ENCODE measurements around the gene TNKS1BP1. TPM values are rescaled to one million over a fixed set of nuclear protein-coding genes. Genes with fewer than 3 reads are reported as not detected.

Gene TNKS1BP1
- total RNA-seq, 1 donor from 2014 or later, result 160 TPM

GRCh38 chr11:57325735-57326048 lies 940 bp upstream of the TNKS1BP1 start:
- no peak for ATAC-seq

DNA sequence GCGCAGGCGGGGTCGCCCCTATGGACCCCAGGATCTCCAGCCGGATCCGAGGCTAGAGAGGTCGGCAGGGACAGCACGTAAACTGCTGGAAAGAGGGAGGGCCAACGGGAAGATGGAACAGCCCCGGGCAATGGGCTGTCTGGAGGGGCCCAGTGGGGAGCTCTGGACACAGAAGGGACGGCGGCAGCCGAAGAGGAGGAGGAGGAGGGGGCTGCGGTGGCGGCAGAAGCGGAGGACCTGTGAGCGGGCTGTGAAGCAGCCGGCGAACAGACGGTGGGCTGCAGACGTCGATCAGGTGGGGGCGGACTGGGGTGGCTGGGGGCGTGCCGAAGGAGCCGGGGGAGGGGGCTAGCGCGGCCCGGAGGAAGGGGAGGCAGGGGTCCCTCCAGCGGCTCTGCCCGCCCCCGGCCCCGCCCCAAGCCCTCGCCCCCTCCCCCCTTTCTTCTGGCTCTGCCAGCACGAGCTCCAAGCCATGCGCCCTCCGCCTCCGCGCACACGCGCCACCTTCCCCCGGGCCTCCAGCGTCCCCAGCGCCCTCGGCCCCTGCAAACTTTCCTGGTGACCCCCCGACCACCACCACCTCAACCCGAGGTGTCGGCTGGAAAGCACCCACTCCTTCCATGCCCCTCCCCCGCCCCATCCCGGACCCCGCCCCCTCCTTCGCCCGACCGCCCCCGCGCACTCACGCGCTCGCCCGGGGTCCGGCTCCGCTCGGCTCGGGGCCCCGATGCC lies 432 bp downstream of the TNKS1BP1 start:
- no peak for ATAC-seq

DNA sequence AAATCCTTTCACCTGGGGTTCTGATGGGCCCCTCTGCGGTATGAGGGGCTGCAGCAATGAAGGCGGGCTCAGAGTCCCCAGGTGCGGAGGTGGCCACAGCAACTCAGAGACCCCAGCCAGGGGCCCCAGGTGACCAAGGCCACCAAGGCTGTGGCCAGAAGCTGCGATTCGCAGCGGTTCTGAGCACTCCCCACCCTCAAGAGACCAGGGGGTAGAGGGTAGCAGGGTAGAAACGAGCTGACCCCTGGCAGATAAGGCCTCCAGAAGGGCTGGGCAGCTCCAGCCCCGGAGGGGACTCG lies 948 bp downstream of the TNKS1BP1 start:
- no peak for ATAC-seq

DNA sequence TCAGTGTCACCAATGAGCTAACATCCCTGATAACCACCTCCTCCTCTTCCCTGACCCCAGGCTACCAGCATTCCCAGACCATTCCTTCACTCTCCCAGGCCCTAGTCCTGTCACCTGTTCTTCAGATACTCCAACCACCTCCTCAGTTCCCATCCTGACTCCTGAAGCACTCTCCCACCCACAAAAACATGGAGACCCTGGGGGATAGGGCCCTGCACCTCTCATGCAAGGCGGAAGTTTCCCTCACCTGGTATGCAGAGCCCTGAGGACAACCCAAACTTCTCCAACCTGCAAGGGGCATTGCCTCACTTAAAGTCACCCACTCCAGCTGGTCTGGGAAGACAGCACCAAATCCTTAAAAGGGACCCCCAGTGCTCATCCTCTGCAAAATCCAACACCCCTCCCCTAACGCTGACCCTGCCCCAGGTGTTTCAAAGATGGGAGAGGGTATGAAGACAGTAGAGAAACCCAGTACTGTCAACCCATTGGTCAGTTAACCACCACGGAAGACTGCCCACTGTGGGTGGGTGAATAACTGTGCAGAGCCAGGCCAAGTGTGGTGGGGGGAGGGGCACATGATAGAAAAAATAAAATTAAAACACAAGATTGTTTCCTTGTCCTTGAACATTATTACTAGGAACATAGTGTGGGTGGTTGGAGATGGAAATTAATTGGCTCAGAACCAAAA lies 1.4 kb downstream of the TNKS1BP1 start:
- ATAC-seq, result no peak

DNA sequence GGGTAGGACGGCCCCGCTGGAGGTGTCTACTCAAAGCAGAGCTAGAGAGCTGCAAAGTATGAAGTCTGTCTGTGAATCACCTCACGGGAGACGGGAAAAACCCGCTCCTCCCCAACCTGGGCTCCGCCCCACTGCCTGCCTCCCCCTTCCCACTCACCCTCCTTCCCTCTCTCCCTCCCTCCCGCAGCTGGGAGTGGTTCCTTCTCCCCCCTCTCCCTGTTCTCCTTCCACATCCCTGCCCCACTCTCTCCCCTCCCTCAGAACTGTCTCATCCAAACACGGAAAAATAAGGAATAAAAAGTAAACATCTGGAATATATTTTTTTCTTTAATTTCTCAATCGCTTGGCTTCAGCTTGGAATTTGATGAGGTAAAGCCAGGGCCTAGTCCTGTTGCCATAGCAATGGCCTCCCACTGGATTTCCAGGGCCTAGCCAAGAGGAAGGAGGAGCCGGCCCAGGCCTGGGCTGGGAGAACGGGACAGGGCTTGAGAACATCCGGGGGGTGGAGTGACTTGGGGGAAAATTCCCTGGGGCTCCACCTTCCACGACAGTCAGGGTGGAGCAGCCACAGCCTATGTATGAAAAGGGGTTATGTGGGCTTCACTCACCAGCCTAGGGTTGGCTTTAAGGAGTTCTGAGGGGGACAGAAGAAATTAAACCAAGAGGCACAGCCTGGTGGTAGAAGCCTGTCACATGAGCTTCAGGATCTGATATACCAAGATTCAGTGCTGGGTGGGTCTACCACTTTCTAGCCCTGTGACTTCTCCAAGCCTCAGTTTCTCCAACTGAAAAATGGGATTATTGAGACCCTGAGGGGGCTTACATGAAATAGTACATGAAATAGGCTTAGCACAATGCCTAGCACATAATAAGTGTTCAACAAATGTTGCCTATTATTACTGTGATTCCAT lies 2.2 kb downstream of the TNKS1BP1 start:
- ATAC-seq, result peak; percentile 66

DNA sequence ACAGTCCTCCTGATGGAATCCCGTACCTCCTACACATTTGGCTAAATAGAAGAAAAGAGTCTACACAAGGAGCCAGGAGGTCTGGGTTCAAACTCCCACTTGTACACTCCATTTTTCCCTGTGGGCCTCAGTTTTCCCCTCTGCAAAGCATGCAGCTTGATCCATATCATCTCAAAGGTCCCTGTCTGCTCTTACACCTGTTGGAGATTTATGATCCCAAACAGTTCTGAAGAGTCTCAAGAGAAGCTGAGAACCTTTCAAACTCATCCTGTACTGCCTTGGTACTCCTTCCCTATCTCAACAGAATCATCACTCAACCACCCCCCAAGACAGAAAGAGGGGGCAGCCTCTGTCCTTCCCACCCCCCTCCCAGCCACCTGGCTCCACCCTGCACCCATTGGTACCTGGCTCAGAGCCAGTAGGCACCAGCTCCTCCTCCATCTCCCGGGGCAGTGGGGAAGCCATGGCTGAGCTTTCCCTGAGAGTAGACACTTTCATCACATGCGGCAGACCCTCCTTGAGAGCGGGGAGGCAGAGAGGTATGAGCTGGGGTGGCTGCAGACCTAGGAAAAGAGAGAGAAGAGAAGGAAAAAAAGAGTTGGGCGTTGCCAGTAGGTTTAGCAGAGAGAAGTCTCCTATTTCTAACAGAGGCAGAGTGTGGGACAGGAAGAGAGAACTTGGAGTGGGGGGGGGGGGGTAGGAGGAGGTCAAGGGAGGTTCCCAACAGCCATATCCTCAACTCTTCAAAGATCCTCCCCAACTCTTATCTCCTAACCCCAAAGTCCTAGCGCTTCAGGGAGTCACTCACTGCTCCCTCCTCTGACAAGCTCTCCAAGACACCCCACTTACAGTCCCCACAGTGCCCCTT lies 3.1 kb downstream of the TNKS1BP1 start:
- peak; percentile 0 for ATAC-seq

DNA sequence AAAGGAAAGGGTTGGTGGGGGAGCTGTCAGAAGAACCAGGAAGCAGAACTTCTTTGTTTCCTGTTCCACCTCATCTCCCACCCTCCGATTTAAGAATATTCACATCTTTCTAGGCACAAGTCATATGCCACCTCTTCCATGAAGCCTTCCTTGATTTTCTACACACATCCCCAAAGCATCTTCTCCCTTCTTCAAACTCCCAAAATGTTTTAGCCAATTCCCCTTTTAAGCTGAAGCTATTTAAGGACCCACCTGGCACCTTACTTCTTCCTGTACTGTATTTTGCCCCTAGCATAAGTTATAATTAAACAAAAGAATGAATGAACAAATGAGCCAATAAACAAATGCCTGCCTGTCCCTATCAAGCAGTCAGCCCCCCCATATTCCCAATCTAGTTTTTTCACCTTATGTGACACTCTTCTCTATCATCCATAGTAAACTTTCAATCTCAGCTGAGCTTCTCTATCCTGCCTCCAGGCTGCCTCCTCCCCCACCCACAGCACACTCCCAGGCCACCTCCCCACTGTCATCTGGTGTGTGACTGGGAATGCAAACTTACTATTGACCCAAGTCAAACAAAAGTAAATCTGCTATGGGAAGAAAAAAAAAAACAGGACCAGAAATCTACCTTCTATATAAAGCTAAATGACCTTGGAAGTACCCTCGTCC lies 3.9 kb downstream of the TNKS1BP1 start:
- no peak for ATAC-seq

- ATAC-seq, result no peak
Observed at GRCh38 chr11:57320067-57320718, 4.6 kb downstream of the TNKS1BP1 start.

- no peak for ATAC-seq
Observed at GRCh38 chr11:57318178-57318577, 6.6 kb downstream of the TNKS1BP1 start.

DNA sequence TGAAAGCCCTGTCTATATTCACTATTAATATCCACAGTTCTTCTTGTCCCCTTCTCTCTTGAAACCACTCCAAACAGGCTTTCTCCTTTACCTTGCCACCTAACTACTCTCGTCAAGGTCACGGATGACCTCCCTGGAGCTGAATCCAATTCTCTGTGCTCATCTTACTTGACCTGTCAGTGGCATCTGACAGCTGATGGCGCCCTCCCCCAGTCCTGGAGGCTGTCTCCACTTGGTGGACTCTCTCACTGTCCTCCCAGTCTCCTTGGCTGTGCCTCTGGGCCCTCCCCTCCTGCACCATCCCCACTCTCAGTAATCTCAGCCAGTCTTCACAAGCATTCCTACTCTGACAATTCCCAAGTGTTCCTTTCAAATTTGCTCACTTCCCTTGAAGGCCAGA lies 8.7 kb downstream of the TNKS1BP1 start:
- no peak for ATAC-seq

DNA sequence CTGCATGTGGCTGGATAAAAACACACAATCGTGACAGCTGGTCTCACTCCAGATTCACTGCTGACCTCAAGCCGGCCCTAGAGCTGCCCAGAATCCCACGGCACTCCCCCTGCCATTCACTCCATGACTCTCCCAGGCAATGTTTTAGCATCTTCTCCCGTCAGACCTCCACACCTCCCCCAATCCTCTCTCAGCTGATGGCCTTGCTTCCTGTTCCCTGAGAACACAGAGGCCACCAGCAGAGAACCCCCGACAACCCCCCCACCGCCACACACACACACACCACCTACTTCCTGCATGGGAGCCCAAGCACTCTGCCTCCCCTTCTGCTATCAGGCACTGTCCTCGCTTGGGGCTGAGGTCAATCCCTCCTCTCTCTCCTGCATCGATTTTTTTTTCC lies 9.3 kb downstream of the TNKS1BP1 start:
- ATAC-seq, result no peak

DNA sequence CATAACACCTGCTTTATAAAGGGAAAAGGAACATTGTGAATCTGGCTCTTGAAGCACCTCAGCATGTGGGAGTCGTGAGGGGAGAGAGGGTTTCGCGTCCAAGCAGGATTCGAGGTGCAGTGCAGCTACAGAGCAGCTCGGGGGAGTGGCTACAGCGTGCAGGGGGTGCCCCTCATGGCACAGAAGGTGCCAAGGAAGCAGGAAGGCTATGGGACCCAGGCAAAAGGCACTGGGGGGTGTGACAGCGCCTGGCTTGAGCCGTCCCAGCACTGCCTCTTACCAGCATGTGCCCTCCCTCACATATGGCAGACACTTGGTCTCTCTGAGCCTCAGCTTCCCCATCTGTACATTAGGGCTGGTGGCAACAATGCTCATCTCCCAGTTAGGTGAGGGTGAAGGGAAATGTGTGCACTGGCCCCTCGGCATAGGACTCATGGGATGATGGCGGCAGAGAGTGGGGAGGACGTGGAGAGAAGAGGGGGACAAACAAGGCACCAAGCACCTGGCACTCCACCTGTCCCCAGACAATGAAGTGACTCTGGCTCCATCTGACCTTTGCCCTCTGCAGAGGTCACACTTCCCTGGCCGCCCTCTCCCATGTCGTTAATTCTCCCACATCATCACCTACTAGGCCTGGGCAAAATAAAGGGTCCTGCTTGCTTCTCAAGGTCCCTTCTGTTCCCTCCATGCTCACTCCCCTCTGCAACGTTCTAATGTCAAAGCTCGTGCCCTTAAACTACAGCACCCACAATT lies 10.4 kb downstream of the TNKS1BP1 start:
- ATAC-seq, result no peak

DNA sequence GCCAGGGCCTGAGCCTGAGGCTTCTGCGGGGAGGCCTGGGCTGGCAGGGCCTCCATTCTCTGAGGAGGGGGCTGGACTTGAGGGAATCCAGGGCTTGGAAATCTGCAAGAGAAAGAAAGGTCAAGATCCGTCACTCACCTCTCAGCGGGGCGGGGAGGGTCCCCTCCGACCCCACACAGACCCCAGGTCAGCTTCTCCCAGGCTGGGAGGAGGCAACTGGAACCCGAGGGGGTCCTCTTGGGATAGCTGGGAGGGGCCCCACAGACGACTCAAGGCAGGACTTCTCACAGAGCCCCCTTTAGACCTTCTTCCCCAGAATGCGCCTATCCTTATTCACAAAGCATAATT lies 11.0 kb downstream of the TNKS1BP1 start:
- ATAC-seq, result no peak

DNA sequence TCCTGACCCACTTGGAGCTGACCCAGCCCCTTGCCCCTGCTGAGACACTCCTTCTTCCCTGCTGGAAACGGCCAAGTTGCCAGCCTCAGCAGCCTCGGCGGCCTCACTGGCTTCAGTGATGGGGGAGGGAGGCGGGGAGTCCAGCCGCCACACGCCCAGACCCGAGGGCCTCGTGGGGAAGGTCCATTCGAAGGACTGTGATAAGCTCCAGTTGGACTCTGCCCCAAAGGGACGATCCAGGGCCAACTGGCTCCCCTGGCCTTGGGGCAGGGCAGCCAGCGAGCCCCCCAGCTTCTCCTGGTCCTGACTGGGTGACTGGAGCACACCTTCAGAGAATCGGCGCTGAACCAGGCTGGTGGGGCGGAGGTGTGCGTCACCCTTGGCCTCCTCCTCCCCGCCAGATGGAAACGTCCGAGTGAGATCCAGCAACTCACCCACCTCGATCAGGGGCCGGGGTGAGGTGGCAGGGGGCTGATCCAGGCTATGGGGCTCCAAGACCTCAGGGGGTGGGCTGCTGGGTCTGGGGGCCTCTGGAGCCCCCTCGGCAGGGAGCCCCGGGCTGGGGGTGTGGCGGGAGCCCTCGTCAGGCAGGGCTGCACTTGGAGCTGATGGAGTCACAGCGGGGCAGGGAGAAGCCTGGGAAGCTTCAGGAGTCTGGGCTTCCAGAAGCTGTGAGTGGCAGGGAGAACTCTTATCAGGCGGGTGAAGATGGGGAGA lies 11.5 kb downstream of the TNKS1BP1 start:
- no peak for ATAC-seq

GRCh38 chr11:57312511-57313021 lies 12.2 kb downstream of the TNKS1BP1 start:
- ATAC-seq, result no peak

DNA sequence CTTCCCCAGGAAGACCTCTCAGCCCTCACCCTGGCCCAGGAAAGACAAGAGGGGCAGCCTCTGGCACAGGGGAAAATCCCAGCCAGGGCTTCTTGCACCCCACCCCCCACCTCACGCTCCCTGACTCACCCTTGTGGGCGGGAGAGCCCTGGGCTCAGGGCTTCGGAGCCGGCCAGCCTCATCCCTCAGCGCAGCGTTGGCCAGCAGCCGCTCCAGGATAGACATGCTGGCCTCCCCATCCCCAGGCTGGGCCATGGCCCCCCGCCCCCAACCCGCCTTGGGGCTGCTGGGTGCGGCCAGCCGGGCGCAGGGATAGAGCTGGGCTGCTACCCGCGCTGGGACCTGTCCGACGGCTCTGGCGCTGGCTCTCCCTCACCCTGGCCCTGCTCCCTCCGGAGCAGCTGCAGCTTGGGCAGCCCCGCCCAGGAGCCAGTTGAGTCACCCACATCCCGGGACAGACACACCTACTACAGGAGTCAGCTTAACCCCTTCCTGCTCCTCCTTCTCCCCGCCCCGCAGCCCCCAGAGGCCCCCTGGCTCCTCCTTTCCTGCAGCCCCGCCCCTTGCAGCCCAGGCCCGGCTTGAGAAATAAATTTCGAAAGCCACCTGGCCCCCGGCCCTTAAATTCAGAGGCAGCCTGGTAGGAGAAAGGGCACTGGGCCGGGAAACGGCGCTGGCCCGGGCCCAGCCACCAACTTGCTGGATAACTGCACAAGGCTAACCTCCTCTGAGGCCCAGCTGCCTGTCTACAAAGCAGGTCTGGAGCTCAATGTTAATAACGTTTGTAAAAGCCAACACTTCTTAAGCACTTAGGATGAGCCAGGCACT lies 13.4 kb downstream of the TNKS1BP1 start:
- peak; percentile 95 for ATAC-seq

GRCh38 chr11:57310630-57311086 lies 14.1 kb downstream of the TNKS1BP1 start:
- ATAC-seq, result no peak

GRCh38 chr11:57310091-57310490 lies 14.7 kb downstream of the TNKS1BP1 start:
- ATAC-seq, result no peak
